ENCODE results near the gene LY6G6C.
A peak's percentile ranks its signal among the peaks of the same experiment; 100 is the strongest.

The LY6G6C gene

GRCh38 chr6:31706599-31706998 is 14.9 kb downstream of the LY6G6C start, which contains the start of gene LY6G6F:
Gene LY6G6F (plus strand): TSS chr6:31706866. CDS start chr6:31706907, 41 bp downstream.
- no peak for DNase-seq (ENCODE audit: low read depth)

DNA sequence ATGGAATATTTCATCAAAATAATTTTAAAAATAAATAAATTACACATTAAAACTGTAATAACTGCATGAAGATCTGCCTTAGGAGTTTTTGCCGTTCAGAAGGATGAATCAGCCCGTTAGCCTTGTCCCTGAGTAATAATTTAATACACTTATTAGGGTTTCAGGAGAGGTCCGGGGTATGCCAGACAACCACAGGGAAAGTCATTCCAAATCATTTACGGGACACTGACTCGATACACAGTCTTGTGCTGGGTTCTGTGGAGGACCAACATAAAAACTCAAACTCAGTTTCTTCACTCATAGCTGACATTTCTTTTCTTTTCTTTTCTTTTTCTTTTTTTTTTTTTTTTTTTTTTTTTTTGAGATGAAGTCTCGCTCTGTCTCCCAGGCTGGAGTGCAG is 15.6 kb downstream of the LY6G6C start:
- no peak for DNase-seq (ENCODE audit: low read depth)

- peak; percentile 96 for DNase-seq (ENCODE audit: low read depth)
Measured at GRCh38 chr6:31702819-31703716, 18.5 kb downstream of the LY6G6C start, which contains the start of gene ABHD16A. Gene ABHD16A (minus strand): TSS chr6:31703324. CDS start chr6:31703281, 43 bp downstream.

DNA sequence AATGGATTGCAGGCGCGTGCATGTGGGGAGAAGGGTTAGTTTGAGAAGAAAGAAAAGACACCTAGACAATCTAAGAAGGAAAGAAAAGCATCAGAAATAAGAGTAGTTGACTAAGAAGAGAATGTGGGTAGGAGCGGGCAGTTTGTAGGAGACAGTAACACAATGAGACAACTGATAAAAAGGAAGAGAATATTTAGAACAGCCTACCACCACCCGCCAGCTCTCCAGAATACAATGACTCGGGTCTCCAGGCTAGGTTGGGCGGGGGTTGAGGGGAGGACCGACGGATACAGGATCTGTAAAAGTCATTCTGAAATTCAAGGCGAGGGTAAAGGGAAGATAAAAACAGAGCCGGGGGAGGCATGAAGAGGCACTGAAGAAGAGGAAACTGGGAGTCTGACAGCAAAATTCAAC is 19.1 kb downstream of the LY6G6C start:
- no peak for DNase-seq (ENCODE audit: low read depth)

- DNase-seq (ENCODE audit: low read depth): no peak
Measured at GRCh38 chr6:31701666-31702404, 19.7 kb downstream of the LY6G6C start.

GRCh38 chr6:31700740-31701401 is 20.7 kb downstream of the LY6G6C start:
- no peak for DNase-seq (ENCODE audit: low read depth)

DNA sequence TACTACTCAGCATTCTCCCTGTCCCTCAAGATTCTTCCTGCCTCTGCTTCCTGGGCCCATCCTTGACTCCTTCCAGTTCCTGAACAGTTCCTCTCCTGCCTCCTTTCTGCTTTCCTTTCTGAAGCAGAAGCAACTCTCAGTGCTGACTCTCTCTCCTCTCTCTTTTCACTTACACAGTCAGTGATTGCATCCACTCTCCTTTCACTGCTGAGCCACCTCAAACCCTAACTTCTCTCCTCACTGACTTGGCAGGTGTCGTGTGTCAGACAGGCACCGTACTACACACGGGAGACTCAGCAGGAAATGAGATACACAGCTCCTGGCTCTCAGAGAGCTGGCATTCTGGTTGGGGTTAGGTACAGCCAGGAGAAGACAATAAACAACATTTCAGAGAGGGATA is 24.0 kb downstream of the LY6G6C start:
- no peak for DNase-seq (ENCODE audit: low read depth)

DNA sequence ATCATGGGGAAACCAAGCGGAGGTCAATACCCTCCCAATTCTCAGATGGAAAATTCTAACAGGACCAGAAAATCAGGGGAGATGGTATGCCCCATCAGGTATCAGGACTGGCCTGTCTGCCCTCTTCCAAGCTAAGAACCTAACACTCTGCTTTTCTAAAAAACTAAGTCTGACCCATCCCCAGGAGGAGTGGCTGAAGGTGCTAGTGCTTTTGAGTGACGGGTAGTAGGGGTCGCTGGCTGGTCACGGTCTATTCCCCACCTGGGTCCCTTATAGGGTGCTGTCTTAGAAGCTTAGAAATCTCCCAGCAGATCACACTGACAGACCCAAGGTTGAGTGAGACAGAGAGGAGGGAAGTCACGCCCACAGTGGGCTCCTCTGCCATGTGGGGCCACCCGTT is 28.0 kb downstream of the LY6G6C start:
- no peak for DNase-seq (ENCODE audit: low read depth)

DNA sequence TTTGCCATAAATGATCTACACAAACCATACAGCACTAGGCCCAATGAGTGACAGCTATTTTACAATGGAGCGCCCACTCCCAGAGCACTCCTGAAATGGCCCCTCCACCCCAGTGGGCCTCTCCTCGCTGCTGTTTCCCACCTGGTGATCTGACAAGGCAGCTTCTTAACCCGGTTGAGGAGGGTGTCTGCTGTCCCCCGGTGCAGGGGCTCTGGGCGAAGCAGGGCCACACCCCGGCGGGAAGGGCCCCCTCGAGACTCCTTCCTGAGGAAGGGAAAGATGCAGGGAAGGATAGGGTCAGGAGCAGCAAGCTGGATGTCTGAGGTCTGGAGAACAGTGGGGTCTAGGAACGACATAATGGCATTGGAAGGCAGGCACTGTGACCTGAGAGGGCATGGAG is 28.7 kb downstream of the LY6G6C start:
- no peak for DNase-seq (ENCODE audit: low read depth)

GRCh38 chr6:31692353-31692752 is 29.2 kb downstream of the LY6G6C start:
- DNase-seq (ENCODE audit: low read depth): no peak

- no peak for DNase-seq (ENCODE audit: low read depth)
Measured at GRCh38 chr6:31691564-31692108, 29.9 kb downstream of the LY6G6C start.

GRCh38 chr6:31691078-31691463 is 30.5 kb downstream of the LY6G6C start:
- no peak for DNase-seq (ENCODE audit: low read depth)

DNA sequence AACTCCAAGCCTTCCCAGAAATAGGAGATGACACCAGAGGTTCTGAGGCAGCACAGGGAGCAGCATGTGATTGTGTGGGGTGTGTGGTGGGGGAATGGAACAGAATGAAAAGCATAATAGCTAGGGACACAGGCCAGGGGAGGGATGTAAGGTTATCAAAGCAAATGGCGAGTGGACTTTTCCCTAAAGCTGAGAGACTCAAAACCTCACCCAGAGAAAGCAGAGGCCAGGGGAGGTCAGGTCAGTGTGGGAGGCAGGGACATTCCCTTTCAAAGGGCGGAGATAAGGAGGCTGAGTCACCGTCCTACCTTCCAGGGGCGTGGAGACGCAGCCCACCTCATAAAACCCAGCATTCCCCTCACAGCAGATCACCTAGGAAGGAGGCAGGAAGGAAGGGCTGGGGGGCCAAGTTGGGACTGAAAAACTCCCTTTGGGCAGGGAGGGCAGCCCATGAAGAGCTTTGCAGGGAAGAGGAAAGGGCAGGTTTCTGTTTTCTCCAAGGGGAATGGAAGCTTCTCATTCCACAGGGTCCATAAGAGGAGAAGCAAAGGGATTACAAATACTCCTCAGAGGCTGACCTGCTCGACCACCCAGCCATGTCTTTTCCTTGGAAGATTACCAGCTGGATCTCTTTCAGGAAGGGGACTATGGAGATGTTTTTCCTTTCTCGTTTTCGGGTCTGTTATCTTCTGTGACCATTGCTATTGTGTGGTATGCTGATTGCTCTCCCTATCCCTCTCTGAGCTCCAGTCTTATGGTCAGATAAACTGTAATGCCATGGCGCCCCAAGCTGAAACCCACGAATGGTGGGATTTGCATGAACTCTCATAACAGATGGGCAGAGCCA is 31.1 kb downstream of the LY6G6C start:
- no peak for DNase-seq (ENCODE audit: low read depth)

DNA sequence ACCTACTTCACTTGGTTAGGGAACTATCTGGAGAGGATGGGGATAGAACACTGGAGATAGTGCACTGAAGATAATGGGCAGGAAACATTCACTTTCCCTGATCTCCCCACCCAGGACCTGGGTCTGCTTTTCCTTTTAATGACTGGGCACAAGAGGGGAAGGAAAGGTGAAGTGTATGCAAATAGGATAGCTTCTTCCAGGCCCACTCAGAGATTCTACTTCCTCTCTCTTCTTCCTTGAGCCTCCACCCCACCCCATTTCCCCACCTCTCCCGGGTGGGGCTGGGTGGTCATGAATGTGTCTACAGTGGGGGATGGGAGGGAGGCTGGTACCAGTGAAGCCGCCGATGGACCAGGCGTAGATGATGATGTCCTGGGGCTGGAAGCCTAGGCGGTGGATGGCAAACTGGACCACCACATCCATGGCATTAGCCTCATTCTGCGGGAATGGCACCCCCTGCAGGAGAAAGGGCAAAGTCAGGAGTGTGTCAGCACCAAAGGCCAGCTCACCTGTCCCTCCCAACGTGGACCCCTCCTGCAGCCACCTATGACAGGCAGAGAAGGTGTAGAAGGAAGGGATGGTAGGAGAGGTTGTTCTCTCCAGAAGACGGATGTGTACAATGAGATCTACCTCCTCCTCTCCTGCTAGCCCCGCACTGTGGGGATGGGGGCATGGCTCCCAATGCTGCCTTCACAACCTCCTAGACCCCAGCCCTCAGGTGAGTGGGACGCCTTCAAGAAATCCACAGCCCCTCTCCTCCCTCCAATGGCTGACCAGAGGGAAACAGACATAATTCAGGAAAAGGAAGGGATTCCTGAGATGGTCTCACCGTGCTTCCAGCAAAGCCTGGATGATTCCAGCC is 32.1 kb downstream of the LY6G6C start:
- DNase-seq (ENCODE audit: low read depth): no peak

DNA sequence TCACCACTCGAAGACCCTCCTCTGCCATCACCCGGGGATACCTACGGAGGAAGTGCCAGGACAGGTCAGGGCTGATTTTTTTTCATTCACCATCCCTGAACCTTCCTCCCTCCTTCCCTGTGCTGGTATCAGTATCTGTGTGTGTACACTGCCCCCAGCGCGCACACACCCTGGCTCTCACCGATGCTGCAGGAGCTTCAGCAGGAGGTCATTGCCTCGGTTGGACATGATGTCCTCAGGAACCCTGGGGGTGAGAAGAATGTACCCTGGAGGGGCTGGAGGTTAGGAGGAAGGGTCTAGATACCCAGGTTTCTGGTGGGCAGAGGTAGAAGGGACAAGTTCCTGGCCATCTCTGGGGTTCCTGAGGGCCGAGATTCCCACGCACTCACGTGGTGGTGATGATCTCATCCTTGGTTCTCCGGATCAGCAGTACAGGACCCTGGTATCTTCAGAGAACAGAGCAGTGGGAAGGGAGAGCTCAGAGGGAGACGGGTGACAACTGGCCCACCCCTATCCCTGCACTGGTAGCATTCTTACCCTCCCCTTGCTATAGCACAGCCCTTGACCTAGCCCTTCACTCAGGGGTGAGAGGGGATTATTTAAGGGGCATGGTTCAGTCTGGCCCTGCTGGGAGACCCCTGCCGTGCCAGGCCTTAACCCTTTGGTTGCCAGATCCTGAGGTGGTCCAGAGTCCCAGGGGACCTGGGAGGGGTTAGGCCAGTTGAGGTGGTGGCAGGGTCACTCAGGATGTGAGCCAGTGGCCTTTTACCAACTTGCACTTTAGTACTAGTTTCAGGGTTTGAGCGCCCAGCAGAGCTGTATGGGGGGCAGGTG is 33.5 kb downstream of the LY6G6C start:
- no peak for DNase-seq (ENCODE audit: low read depth)

GRCh38 chr6:31687321-31687720 is 34.2 kb downstream of the LY6G6C start:
- no peak for DNase-seq (ENCODE audit: low read depth)

GRCh38 chr6:31686483-31686882 is 35.1 kb downstream of the LY6G6C start:
- DNase-seq (ENCODE audit: low read depth): no peak

GRCh38 chr6:31683591-31683990 is 38.0 kb downstream of the LY6G6C start:
- DNase-seq (ENCODE audit: low read depth): no peak

DNA sequence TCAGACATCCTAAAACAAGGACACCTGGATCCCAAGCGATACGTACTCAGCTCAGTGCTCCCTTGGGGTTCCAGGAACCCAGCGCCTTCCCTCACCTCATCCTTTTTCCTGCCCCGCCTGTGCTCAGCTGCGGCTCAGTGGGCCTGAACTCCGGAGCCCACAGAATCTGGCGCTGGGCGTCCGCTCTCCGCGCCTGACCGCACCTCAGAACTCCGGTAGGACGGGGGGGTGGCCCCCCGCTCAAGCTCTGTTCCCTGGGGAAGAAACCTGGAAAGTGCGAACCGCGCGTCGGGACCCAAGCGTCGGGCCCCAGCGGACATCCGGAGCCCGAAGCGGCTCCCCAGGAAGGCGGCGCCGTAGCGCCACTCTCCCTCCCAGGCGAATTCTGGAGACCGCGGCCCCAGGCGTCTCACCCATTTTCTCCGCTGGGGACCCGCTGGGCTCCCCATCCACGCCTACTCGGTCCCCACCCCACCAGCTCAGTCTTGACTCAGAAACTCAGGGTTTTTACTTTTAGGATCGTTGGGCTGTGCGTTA is 40.3 kb downstream of the LY6G6C start:
- DNase-seq (ENCODE audit: low read depth): no peak
